Testis (tissue), 3 donors: ENCODE results near the gene PARP8. TPM values are rescaled to one million over a fixed set of nuclear protein-coding genes. Genes with fewer than 3 reads are reported as not detected.

Source experiments
- DNase-seq: peaks from one replicate; pipeline ENCODE4 v3.0.0-alpha.2; 2019
- H3K27ac ChIP-seq, 2 donors: fragments of 200-600 bp; sonication (generic); one replicate each; pipeline ENCODE4 v1.5.1; 2019
- H3K27me3 ChIP-seq: fragments of 200-600 bp; sonication (generic); one replicate; pipeline ENCODE4 v1.5.1; 2019
- H3K36me3 ChIP-seq: fragments of 200-600 bp; sonication (generic); one replicate; pipeline ENCODE4 v1.5.1; 2017; ENCODE audit warnings: low read depth; ENCODE audit errors: missing control alignments
- H3K4me1 ChIP-seq: fragments of 200-600 bp; sonication (generic); one replicate; pipeline ENCODE4 v1.5.1; 2019
- H3K4me3 ChIP-seq, 2 donors: fragments of 200-600 bp; sonication (generic); one replicate each; pipeline ENCODE4 v1.5.1; 2017 to 2019
- H3K9me3 ChIP-seq: fragments of 200-600 bp; sonication (generic); one replicate; pipeline ENCODE4 v1.5.1; 2017
- POLR2A ChIP-seq: fragments of 450-650 bp; IDR thresholded peaks from one replicate; pipeline ENCODE4 v1.6.1; 2017; ENCODE audit warnings: antibody characterized with exemption, mild to moderate bottlenecking, moderate library complexity
- WGBS, 2 donors: methylation state at CpG; one replicate each; pipeline ENCODE4 v1.1.5; 2018; 5-methylcytosine and 5-hydroxymethylcytosine counted together
- intact Hi-C: fragments of 100-400 bp; cut with DNase I; formaldehyde crosslinking; loops from one replicate; pipeline ENCODE4 v1.15.1; 2023; ENCODE audit warnings: low total_unique reads
- polyA plus RNA-seq: library from polyadenylated mRNA; stranded (reverse); fragments of 350-450 nt; fragmentation: Illumina TruSeq; extraction: RNeasy Lipid Tissue Mini Kit (QIAGEN cat#74804); gene quantifications from one replicate; pipeline ENCODE4 v1.2.3, GENCODE V29; 2014; ENCODE audit warnings: low read depth, low replicate concordance; ENCODE audit not compliant: insufficient read depth
- total RNA-seq, 2 donors: library from RNA; depleted of rRNA; stranded (reverse); fragments of >200 nt; gene quantifications; one replicate each; pipeline ENCODE4 v1.2.3, GENCODE V29; 2016
- TF ChIP-seq, protein P1 (sequence below), 3 experiments: fragments of 450-650 bp in 2 of 3; fragments of 200-600 bp in 1 of 3; sonication (generic) in 1 of 3; IDR thresholded peaks; one replicate each; pipeline ENCODE4 v1.5.1; 2016 to 2019; ENCODE audit warnings: antibody characterized with exemption in 3 of 3, mild to moderate bottlenecking in 2 of 3, moderate library complexity in 1 of 3

Gene PARP8
- total and polyA plus RNA-seq, 3 donors from 2014 or later: 14.4 to 24.3 (median 18.0) TPM

DNA sequence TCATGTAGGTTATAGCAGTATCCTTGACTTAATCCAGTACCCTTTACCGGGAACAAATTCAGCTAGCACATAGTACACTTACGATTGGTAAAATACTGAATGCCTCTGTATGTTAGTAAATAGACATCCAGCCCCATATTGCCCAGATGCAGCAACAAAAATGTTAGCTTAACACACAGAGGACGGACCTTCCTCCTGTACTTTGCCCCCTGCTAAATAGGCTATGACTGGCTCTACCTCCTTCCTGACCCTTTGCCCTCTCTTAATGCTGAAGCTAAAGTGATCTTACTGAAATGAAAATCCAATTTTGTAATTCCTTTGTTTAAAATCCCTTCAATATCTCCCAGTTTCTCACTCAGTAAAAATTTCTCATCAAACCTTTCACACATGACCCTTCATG lies 183.1 kb downstream of the PARP8 start:
- TF ChIP-seq, protein P1, sequence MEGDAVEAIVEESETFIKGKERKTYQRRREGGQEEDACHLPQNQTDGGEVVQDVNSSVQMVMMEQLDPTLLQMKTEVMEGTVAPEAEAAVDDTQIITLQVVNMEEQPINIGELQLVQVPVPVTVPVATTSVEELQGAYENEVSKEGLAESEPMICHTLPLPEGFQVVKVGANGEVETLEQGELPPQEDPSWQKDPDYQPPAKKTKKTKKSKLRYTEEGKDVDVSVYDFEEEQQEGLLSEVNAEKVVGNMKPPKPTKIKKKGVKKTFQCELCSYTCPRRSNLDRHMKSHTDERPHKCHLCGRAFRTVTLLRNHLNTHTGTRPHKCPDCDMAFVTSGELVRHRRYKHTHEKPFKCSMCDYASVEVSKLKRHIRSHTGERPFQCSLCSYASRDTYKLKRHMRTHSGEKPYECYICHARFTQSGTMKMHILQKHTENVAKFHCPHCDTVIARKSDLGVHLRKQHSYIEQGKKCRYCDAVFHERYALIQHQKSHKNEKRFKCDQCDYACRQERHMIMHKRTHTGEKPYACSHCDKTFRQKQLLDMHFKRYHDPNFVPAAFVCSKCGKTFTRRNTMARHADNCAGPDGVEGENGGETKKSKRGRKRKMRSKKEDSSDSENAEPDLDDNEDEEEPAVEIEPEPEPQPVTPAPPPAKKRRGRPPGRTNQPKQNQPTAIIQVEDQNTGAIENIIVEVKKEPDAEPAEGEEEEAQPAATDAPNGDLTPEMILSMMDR (IDR thresholded peaks at IDR 0.05): no peak
- no peak for TF ChIP-seq POLR2A
- H3K9me3 ChIP-seq: no peaks in the 10 kb centered on the region
- intact Hi-C loops: no loop called here
- no peaks in the 10 kb centered on the region for H3K36me3 ChIP-seq
- 76 to 83% methylated on average over 3 of the region's 3 CpGs for WGBS, 2 donors
- H3K27me3 ChIP-seq: no peaks in the 10 kb centered on the region
- H3K4me3 ChIP-seq: no peak overlapping the region
- DNase-seq: no peak
- no peak overlapping the region for H3K27ac ChIP-seq
- no peaks in the 10 kb centered on the region for H3K4me1 ChIP-seq

DNA sequence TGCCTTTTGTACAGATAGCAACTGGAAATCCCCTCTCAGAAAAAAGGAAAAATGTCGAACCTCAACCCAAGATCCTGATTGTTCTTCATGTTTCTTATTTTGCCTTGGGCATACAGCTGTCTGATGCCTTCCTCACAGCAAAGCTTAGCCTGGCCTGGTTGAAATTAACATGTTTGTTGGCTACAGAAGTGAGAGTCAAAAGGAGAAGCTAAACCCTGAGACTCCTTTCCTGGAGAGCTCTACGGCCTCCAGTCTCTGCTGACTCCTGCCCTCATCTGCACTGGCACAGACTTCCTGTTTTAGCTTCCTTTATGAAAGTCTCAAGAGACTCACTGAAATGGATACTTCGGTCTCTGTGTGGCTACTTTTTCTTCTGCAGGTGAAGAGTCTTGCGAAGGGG lies 186.7 kb downstream of the PARP8 start:
- 73 to 88% methylated on average over 4 of the region's 4 CpGs for WGBS, 2 donors
- no peak overlapping the region for H3K4me3 ChIP-seq
- no peak overlapping the region for H3K27ac ChIP-seq
- intact Hi-C loops: no loop called here
- H3K27me3 ChIP-seq: no peaks in the 10 kb centered on the region
- no peak for TF ChIP-seq POLR2A
- TF ChIP-seq, protein P1 (IDR thresholded peaks at IDR 0.05): no peak
- H3K9me3 ChIP-seq: no peaks in the 10 kb centered on the region
- H3K36me3 ChIP-seq: no peaks in the 10 kb centered on the region
- no peak for DNase-seq
- H3K4me1 ChIP-seq: no peaks in the 10 kb centered on the region

DNA sequence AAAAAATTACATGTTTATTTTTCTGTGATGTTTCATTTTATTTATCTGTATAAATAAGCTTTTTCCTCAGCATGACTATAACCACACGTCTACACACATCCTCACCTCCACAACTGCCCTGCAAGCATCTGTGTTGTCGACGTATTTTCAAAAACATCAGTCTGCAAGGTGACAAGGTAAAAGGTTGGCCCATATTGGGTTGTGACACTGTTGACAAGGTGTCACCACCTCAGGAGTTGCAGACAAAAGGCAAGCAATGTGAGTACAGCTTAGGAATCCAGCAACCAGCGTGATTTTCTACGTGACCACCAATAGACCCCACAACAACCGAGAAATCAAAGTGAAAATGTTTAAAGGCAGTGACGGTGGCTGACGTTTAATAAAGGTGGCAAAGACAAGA lies 187.6 kb downstream of the PARP8 start:
- intact Hi-C loops: no loop called here
- H3K4me3 ChIP-seq: no peak overlapping the region
- no peak for DNase-seq
- H3K4me1 ChIP-seq: no peaks in the 10 kb centered on the region
- 90 to 92% methylated on average over 8 of the region's 8 CpGs for WGBS, 2 donors
- no peaks in the 10 kb centered on the region for H3K27me3 ChIP-seq
- TF ChIP-seq, protein P1 (IDR thresholded peaks at IDR 0.05): no peak
- no peak for TF ChIP-seq POLR2A
- no peaks in the 10 kb centered on the region for H3K9me3 ChIP-seq
- H3K27ac ChIP-seq: no peak overlapping the region
- no peaks in the 10 kb centered on the region for H3K36me3 ChIP-seq

DNA sequence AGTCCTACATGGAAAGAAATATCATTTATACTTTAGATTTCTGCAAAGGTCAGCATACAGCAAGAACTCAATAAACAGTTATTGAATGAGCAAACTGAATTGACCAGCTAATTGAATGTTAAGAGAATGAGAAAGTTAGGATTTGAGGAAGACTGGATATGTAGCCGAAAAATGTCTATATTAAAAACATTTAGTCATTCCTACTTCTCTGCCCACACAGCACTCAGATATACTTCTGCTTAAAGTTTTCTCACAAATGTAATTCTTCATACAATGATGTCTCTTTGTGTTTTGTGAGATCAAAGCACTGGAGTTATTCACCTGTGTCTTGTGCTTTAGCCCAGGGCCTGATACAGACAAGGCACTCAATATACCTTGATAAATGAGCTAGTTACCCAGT lies 188.6 kb downstream of the PARP8 start:
- 87 to 92% methylated on average over 1 of the region's 1 CpG for WGBS, 2 donors
- intact Hi-C loops: no loop called here
- Histone ChIP-seq H3K9me3 (no peaks in the 10 kb centered on the region), H3K27ac (no peak overlapping the region), H3K27me3 (no peaks in the 10 kb centered on the region), H3K36me3 (no peaks in the 10 kb centered on the region), H3K4me1 (no peaks in the 10 kb centered on the region), H3K4me3 (no peak overlapping the region)
- DNase-seq: no peak
- TF ChIP-seq, protein P1 (IDR thresholded peaks at IDR 0.05): no peak
- no peak for TF ChIP-seq POLR2A

DNA sequence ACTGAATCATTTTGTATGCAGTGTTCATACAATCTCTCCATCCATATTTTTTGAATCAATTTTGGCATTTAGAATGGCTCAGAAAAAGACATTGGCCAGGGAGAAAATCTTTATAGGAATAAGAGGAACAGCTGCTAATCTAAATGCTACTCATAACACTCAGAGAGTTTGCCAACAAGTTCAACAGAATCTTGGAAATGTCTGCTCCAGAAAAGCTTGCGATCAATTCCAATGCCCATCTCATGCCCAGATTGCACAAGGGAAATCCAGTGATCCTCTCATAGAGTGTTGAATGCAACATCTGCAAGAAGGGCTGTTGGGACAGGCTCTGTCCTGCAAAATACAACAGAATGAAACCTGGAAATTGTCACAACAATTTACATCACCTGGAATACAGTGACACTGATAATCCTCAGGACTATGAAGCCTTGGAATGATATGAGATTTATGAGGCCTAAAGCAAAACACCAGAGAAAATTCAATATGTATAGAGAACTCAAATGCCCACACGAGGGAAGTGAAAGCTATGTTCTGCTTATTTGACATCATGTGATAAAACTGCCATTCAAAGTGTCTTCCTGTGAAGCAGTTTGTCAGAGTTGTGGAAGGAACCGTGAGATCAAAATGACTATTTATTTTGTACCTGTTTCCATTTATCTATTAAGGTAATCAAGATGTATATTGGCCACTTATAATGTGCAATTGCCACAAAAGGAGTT lies 190.1 kb downstream of the PARP8 start:
- Histone ChIP-seq H3K27me3 (no peaks in the 10 kb centered on the region), H3K4me3 (no peak overlapping the region), H3K9me3 (no peaks in the 10 kb centered on the region), H3K27ac (no peak overlapping the region), H3K36me3 (no peaks in the 10 kb centered on the region), H3K4me1 (no peaks in the 10 kb centered on the region)
- TF ChIP-seq, protein P1 (IDR thresholded peaks at IDR 0.05): no peak
- no peak for TF ChIP-seq POLR2A
- intact Hi-C loops: no loop called here
- 65 to 73% methylated on average over 3 of the region's 3 CpGs for WGBS, 2 donors
- no peak for DNase-seq
